ENCODE measurements around the gene PTGES2.

PTGES2 gene

DNA sequence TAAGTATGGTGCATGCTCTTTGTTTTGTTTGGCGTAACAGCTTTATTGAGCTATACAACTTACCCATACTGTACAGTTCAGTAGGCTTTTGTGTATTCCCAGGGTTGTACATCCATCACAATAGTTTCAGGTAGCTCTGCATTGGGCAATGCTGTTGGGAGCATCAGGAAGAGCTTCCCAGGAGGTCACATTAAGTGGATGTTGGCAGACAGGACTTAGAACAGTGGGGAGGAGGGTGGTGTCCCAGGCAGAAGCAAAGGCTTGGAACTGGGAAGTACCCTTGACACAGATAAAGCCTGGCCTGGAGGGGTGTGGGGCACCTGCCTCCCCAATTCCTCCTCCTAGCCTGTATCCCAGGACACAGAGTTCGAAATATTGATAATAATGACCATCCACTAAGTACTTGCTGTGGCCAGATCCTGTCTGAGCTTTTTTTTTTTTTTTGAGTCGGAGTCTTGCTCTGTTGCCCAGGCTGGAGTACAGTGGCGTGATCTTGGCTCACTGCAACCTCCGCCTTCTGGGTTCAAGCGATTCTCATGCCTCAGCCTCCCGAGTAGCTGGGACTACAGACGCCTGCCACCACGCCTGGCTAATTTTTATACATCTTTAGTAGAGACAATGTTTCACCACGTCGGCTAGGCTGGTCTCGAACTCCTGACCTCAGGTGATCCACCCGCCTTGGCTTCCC lies 33.8 kb upstream of the PTGES2 start:
- H3K27ac ChIP-seq (ENCODE audit: low read length) = no peak overlapping the region
- DNase-seq = no peak

DNA sequence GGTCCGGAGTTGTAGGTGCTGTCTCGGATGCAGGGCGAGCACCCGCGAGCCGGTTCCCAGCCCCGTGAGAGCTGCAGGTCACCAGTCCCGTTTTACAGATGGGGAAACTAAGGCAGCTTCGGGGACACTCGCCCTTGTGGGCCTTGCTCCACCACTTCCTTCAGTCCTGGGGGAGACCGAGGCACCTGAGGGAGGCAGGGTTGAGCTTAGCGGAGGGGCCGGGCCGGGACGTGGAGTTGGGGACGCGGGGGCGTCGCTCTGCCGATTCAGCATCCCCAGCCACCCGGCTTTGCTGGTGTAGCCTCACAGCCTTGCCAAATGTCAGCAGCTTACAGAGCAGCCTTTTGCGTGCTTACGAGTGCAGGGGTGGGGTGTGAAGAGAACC lies 33.1 kb upstream of the PTGES2 start:
- Histone ChIP-seq H3K9me2 (replicated peaks; ENCODE audit: insufficient read depth, low read length) (no peaks in the 10 kb centered on the region), H3K9ac (ENCODE audit: low read length) (peak overlapping the region; percentile 90), H3K79me2 (ENCODE audit: low read length) (peaks cover 8% of the 10 kb centered on the region; the same call in 1 of the 2 replicates), H2AFZ (ENCODE audit: low read length) (peak overlapping the region; percentile 91), H3K9me3 (replicated peaks; ENCODE audit: insufficient read depth, low read length) (no peaks in the 10 kb centered on the region), H3K27me3 (replicated peaks; ENCODE audit: insufficient read depth, low read length) (no peaks in the 10 kb centered on the region), H3K4me2 (ENCODE audit: low read depth, low read length) (peak overlapping the region; percentile 88), H3K4me3 (ENCODE audit: low read length) (peak overlapping the region; percentile 95), H3F3A (ENCODE audit: insufficient read depth, low read length) (no peaks in the 10 kb centered on the region; the same call in 1 of the 2 replicates), H3K4me1 (ENCODE audit: low read length) (peaks cover 8% of the 10 kb centered on the region), H3K36me3 (replicated peaks; ENCODE audit: insufficient read depth, low read length) (no peaks in the 10 kb centered on the region), H3K27ac (ENCODE audit: low read length) (peak overlapping the region; percentile 21; the same call in 1 of the 2 replicates), H4K20me1 (ENCODE audit: insufficient read depth, low read length) (no peaks in the 10 kb centered on the region)
- peak; percentile 43 for DNase-seq
- TF ChIP-seq, protein P1, sequence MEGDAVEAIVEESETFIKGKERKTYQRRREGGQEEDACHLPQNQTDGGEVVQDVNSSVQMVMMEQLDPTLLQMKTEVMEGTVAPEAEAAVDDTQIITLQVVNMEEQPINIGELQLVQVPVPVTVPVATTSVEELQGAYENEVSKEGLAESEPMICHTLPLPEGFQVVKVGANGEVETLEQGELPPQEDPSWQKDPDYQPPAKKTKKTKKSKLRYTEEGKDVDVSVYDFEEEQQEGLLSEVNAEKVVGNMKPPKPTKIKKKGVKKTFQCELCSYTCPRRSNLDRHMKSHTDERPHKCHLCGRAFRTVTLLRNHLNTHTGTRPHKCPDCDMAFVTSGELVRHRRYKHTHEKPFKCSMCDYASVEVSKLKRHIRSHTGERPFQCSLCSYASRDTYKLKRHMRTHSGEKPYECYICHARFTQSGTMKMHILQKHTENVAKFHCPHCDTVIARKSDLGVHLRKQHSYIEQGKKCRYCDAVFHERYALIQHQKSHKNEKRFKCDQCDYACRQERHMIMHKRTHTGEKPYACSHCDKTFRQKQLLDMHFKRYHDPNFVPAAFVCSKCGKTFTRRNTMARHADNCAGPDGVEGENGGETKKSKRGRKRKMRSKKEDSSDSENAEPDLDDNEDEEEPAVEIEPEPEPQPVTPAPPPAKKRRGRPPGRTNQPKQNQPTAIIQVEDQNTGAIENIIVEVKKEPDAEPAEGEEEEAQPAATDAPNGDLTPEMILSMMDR (IDR thresholded peaks at IDR 0.05; ENCODE audit: low read length) = no peak
- no peak for TF ChIP-seq EZH2 (optimal IDR thresholded peaks at IDR 0.05; ENCODE audit: low read depth, low read length)
- TF ChIP-seq EZH2phosphoT487 (IDR thresholded peaks at IDR 0.05; ENCODE audit: low read length) = no peak

More for the DNA sequence above, 33.8 kb upstream of the PTGES2 start:
- Histone ChIP-seq H3K9me2 (replicated peaks; ENCODE audit: insufficient read depth, low read length) (no peaks in the 10 kb centered on the region), H3K9ac (ENCODE audit: low read length) (peak overlapping the region; percentile 90; the same call in 1 of the 2 replicates), H4K20me1 (ENCODE audit: insufficient read depth, low read length) (no peaks in the 10 kb centered on the region), H3K4me1 (ENCODE audit: low read length) (peaks cover 8% of the 10 kb centered on the region), H3K79me2 (ENCODE audit: low read length) (peaks cover 8% of the 10 kb centered on the region; the same call in 1 of the 2 replicates), H3K36me3 (replicated peaks; ENCODE audit: insufficient read depth, low read length) (no peaks in the 10 kb centered on the region), H3K4me2 (ENCODE audit: low read depth, low read length) (peak overlapping the region; percentile 88), H2AFZ (ENCODE audit: low read length) (no peak overlapping the region), H3K27me3 (replicated peaks; ENCODE audit: insufficient read depth, low read length) (no peaks in the 10 kb centered on the region), H3K4me3 (ENCODE audit: low read length) (peak overlapping the region; percentile 95; the same call in 1 of the 2 replicates), H3K9me3 (replicated peaks; ENCODE audit: insufficient read depth, low read length) (no peaks in the 10 kb centered on the region), H3F3A (ENCODE audit: insufficient read depth, low read length) (no peaks in the 10 kb centered on the region; the same call in 1 of the 2 replicates)
- no peak for TF ChIP-seq EZH2phosphoT487 (IDR thresholded peaks at IDR 0.05; ENCODE audit: low read length)
- TF ChIP-seq EZH2 (optimal IDR thresholded peaks at IDR 0.05; ENCODE audit: low read depth, low read length) = no peak
- TF ChIP-seq, protein P1 (IDR thresholded peaks at IDR 0.05; ENCODE audit: low read length) = no peak

DNA sequence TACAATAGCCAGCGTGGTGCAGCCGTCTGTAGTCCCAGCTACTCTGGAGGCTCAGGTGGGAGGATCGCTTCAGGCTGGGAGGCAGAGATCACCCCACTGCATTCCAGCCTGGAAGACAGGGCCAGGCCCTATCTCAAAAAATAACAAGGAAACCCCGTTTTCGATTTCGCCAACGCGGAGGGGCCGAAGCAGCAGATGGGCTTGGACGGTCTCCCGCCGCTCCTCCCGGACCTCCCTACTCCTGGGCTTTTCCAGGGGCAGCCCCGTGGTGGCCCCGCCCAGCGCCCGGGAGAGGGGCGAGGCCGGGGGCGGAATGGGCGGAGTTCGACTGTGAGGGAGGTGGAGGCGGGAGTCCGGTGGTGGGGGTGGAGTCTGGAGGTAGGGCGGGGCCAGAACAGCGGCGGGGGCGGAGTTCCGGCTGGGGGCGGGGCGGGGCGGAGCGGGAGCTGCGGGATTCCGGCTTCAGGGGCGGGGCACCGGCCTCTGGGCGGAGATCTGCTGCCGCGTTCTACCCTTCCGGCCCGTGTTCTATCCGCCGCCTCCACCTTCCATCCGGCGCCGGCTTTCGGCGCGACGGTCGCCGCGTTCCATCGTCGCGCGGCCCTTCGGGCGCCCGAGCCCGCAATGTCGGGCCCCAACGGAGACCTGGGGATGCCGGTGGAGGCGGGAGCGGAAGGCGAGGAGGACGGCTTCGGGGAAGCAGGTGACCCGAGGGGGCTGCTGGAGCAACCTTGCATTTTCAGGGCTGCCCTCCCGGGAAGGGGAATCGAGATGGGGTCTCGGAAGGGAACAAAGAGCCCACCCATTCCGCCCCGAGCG lies 32.5 kb upstream of the PTGES2 start, which contains the start of gene BBLN:
Gene BBLN (plus strand): TSS at position 482 of the 819 bp plus-strand sequence. CDS start 143 bp downstream, at position 625.
- Histone ChIP-seq H3K27ac (ENCODE audit: low read length) (peak within 1 kb of the TSS; percentile 21; the same call in 1 of the 2 replicates), H3K27me3 (replicated peaks; ENCODE audit: insufficient read depth, low read length) (no peaks in the 10 kb centered on the region), H3K4me1 (ENCODE audit: low read length) (peaks cover 8% of the 10 kb centered on the region), H3K9me2 (replicated peaks; ENCODE audit: insufficient read depth, low read length) (no peaks in the 10 kb centered on the region), H3K4me3 (ENCODE audit: low read length) (peak within 1 kb of the TSS; percentile 95), H3K4me2 (ENCODE audit: low read depth, low read length) (peak within 1 kb of the TSS; percentile 88), H3K36me3 (replicated peaks; ENCODE audit: insufficient read depth, low read length) (no peaks in the 10 kb centered on the region), H3K79me2 (ENCODE audit: low read length) (peaks cover 8% of the 10 kb centered on the region; the same call in 1 of the 2 replicates), H3K9me3 (replicated peaks; ENCODE audit: insufficient read depth, low read length) (no peaks in the 10 kb centered on the region), H4K20me1 (ENCODE audit: insufficient read depth, low read length) (no peaks in the 10 kb centered on the region), H2AFZ (ENCODE audit: low read length) (peak within 1 kb of the TSS; percentile 96), H3K9ac (ENCODE audit: low read length) (peak within 1 kb of the TSS; percentile 90), H3F3A (ENCODE audit: insufficient read depth, low read length) (no peaks in the 10 kb centered on the region; the same call in 1 of the 2 replicates)
- TF ChIP-seq EZH2 (optimal IDR thresholded peaks at IDR 0.05; ENCODE audit: low read depth, low read length) (no peak), EZH2phosphoT487 (IDR thresholded peaks at IDR 0.05; ENCODE audit: low read length) (no peak)
- TF ChIP-seq, protein P1 (IDR thresholded peaks at IDR 0.05; ENCODE audit: low read length) = no peak
- peak; percentile 90 for DNase-seq

Data from MM.1S (cell line).